GM19099 (cell line): Measurements from ENCODE around the gene DDX56.

ENCODE experiments used
- POLR2A ChIP-seq: IDR thresholded peaks from 3 replicates; pipeline ENCODE4 v1.6.1; 2011; ENCODE audit warnings: low read depth; ENCODE audit not compliant: insufficient read length; ENCODE audit errors: extremely low read depth

The DDX56 gene, protein sequence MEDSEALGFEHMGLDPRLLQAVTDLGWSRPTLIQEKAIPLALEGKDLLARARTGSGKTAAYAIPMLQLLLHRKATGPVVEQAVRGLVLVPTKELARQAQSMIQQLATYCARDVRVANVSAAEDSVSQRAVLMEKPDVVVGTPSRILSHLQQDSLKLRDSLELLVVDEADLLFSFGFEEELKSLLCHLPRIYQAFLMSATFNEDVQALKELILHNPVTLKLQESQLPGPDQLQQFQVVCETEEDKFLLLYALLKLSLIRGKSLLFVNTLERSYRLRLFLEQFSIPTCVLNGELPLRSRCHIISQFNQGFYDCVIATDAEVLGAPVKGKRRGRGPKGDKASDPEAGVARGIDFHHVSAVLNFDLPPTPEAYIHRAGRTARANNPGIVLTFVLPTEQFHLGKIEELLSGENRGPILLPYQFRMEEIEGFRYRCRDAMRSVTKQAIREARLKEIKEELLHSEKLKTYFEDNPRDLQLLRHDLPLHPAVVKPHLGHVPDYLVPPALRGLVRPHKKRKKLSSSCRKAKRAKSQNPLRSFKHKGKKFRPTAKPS

DNA sequence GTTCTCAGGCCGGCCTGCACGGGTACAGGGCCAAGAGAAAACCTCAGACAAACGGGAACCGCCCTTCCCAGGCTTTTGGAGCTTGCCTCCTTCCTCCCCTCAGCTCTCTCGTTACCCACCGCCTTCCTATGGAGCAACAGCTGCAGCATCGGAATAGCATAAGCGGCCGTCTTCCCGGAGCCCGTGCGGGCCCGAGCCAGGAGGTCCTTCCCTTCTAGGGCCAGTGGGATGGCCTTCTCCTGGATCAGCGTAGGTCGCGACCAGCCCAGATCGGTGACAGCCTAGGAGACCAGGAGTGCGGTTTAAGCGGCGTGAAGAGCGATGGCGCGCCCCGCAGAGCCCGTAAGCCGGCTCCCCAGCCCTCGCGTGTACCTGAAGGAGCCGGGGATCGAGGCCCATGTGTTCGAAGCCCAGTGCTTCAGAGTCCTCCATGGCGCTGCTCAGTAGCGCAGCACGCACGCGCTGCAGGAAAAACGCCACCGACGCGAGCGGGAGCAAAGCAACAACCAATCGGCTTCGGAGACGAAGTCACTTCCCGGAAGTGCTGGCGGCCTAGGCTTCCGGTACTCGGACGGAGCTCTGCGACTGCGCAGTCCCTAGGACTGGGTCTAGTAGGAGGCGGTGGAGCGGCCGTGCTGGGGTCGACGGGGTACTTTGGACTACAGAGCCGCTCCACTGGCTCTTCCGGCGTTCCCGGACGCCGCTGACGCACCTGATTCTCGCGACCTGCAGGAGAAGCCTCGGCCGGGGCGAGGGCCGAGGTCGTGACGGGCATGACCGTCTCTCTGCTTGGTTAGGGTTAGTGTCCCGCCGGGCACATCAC, at the start of gene DDX56:
Gene DDX56, minus strand, starts transcription at position 445 of the 823 bp plus-strand sequence. Its CDS starts 13 bp downstream, at position 432.
- peak; percentile 99 for TF ChIP-seq POLR2A

DNA sequence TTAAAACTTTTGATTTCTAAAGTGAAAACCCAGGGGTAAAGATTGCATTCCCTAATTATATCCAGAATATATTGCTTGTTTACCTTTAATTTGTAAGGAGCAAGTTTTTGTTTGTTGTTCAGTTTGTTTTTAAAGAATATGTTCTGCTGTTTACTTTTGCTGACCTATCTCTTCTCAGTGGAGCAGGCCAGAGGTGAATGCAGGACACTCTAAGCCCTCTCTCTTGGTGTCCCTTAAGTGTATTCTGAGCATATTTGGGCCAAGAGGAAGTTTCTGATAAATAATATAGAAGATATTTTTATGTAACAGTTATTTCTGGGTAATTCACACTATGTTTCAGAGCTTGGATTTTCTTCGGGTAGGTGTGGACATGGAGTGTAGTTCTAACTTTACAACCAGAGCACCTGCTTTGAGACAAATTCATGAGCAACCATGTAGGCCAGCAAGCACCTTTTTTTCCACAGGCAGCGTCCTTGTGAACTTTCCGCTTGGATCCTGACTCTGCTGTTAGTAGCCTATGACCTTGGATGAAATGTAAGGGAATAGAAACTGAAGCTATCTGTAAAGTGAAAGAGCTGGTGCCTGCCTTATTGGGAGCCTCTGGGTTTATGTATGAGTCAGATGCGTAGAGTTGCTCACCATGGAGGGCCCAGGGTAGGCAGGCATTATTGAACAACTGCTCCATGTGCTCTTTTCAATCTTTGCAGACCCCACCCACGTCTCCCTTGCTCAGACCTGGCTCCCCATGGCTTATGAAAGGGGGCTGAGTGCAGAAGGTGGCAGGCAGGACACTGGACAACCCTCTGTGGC, 48.8 kb upstream of the DDX56 start:
- TF ChIP-seq POLR2A: no peak

DNA sequence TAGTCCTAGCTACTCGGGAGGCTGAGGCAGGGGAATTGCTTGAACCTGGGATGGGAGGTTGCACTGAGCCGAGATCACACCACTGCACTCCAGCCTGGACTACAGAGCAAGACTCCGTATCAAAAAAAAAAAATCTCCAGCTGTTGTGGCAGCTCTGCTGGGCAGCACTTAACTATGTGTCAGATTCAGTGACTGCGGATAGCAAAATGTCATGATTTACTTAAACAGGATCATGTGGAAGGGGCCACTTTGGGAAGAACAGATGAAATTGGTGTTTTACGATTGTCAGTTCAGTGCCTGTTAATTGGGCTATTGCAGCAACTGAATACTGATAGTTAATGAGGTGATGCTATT, 48.0 kb upstream of the DDX56 start:
- TF ChIP-seq POLR2A: no peak

DNA sequence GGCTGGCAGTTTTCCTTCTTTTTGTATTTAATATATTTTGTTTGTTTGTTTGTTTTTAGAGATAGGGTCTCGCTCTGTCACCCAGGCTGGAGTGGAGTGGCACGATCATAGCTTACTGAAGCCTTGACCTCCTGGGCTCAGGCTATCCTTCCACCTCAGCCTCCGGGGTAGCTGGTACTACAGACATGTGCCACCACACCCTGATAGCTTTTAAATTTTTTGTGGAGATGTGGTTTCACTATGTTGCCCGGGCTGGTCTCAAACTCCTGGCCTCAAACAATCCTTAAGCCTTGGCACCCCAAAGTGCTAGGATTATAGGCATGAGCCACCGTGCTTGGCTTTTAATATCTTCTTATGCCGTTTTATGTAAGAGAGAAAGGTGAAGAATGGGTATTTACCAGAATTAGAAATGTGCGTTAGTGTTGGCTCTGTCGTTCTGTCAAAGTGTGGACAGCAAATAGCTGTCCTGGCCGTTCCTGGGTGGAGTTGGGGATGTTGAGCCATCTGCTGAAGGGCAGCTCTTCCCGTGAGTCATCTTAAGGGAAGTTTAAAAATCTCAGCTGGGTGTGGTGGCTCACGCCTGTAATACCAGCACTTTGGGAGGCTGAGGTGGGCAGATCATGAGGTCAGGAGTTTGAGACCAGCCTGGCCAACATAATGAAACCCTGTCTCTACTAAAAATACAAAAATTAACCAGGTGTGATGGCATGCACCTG, 47.5 kb upstream of the DDX56 start:
- no peak for TF ChIP-seq POLR2A

DNA sequence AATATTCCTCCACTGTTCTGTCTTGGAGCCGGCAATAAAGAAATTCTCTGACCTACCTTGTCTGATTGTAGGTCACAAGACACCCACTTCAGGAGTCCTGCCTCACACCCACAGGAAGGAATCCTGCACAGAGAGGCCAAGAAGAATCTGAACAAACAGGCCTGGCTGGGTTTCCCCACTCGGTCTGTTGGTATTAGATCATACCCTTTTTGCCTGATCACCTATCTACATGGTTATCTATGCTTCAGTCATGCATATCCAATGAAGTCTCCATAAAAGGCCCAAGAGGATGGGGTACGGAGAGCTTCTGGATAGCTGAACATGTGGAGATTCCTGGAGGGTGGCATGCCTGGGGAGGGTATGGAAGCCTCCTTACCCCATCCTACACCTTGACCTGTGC, 45.0 kb upstream of the DDX56 start:
- no peak for TF ChIP-seq POLR2A

DNA sequence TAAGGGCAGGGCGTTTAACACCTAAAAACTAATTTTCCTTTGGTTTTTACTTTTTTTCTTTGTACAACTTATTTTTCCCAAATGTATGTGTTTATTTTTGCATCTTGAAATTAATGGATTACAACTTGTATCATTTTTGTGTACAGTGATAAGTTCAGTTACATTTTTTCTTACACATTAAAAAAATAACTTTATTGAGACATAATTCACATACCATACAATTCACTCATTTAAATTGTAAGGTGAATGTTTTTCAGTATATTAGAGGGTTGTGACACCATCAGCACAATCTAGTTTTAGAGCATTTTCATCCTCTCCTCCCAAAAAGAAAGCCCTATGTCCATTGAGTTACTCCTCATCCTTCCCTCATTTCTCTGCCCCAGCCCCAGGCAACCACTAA, 44.3 kb upstream of the DDX56 start:
- TF ChIP-seq POLR2A: no peak

DNA sequence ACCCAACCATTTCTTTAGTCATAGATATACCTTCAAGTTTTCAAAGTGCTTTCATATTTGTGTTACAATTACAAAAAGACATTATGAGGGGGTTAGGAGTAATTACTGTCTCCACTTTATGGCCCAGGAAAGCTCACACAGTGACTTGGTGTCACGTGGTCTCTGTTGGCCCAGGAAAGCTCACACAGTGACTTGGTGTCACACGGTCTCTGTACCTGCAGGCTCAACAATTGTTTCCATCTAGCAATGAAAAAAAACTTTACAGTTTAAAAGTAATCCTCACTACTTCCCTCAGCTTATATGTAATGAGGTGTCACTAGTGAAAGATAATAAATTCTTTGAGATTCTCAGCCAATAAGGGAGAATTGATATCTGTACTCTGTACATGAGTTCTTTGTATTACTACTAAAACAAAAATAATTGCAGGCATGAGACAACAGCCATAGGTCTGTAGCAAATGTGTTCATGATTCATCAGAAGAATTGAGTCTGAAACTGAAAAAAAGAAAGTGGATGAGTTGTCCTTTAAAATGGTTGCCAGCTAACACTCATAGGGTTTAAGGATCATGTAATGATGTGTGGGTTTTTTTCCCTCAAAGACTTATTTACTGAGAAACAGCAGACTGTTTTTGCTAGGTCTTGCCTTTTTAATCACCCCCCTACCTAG, 43.6 kb upstream of the DDX56 start:
- TF ChIP-seq POLR2A: no peak

DNA sequence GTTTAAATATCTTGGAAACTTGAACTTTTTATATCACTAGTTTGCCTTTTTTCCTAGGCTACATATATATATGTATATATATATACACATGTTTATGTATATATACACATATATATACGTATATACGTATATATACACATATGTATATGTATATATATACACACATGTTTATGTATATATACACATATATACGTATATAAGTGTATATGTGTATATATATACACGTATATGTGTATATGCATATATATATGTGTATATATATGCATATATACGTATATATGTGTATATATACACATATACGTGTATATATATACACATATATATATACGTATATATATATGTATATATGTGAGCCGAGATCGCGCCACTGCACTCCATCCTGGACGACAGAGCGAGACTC, 42.8 kb upstream of the DDX56 start:
- TF ChIP-seq POLR2A: no peak

DNA sequence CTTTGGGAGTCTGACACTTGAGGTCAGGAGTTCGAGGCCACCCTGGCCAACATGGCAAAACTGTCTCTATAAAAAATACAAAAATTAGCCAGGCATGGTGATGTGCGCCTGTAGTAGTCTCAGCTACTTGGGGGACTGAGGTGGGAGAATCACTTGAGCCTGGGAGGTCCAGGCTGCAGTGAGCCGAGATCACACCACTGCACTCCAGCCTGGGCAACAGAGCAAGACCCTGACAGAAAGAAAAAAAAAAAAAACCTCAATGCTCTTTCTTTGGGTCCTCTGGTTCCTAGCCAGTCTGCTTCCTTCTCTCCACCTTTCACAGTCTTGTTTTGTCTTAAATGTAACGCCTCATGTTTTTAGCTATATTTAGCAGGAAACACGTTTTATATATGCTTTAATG, 42.1 kb upstream of the DDX56 start:
- TF ChIP-seq POLR2A: no peak

DNA sequence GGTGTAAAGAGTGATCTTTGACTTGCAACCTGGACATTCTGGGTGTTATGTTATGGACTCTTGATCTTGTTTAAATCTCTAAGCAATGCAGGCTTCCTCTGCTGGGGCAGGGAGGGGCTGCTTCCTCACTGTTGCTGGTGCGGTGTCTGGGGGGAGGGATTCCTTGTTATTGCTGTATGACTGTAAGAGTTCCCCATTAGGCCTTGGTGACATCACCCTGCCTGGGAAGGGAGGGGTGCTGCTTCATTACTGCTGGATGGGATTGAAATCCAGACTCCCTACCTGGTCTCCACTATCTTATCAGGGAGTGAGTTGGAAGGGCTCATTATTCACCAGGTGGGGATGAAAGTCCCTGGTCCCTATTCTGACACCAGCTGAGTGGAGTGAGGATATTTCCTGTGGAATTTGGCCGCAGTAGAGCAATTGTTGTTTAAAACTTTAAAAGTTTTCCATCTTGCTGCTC, 41.5 kb upstream of the DDX56 start:
- no peak for TF ChIP-seq POLR2A

DNA sequence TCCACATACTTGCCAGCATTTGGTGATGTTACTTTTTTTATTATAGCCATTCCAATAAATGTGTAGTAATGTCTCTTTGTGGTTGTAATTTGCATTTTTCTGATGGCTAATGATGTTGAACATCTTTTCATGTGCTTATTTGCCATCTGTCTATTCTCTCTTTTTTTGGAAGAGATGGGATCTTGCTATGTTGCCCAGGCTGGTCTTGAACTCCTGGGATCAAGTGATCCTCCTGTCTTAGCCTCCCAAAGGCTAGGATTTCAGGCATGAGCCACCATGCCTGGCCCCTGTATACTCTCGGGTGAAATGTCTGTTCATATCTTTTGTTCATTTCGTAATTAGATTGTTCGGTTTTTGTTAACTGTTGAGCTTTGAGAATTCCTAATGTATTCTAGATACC, 36.1 kb upstream of the DDX56 start:
- no peak for TF ChIP-seq POLR2A

DNA sequence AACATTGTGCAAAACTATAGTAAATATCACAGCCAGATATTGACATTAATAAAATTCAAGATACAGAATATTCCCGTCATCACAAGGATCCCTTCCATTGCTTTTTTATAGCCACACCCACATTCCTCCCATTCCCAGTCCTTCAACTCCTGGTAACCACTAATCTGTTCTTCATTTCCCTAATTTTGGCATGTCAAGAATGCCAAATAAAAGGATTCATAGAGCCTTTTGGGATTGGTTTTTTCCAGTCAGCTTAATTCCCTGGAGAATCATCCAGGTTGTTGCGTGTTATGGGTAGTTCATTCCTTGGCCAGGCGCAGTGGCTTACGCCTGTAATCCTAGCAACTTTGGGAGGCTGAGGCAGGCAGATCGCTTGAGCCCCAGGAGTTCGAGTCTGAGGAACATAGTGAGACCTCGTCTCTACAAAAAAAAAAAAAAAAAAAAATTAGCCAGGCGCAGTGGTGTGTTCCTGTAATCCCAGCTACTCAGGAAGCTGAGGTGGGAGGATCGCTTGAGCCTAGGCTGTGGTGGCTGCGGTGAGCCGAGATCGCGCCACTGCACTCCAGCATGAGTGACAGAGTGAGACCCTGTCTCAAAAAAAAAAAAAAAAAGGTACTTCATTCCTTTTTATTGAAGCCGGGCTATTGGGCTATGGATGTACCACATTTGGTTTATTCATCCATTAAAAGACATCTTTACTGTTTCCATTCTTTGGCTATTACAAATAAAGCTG, 35.4 kb upstream of the DDX56 start:
- no peak for TF ChIP-seq POLR2A
